Upper lobe of left lung (tissue), 4 donors: Measurements from ENCODE around the gene PIM3.
A peak's percentile ranks its signal among the peaks of the same experiment; 100 is the strongest.

Experiments used
- CTCF ChIP-seq, 6 experiments: fragments of 450-650 bp in 4 of 6; fragments of 200-600 bp in 2 of 6; sonication (generic) in 2 of 6; IDR thresholded peaks; one replicate each; pipeline ENCODE4 v1.5.1; 2016 to 2019; ENCODE audit warnings: antibody characterized with exemption in 6 of 6
- POLR2AphosphoS5 ChIP-seq, 2 donors: sonication (generic); formaldehyde crosslinking; IDR thresholded peaks; one replicate each; pipeline ENCODE4 v1.5.1; 2017; ENCODE audit warnings: antibody characterized with exemption in 2 of 2

DNA sequence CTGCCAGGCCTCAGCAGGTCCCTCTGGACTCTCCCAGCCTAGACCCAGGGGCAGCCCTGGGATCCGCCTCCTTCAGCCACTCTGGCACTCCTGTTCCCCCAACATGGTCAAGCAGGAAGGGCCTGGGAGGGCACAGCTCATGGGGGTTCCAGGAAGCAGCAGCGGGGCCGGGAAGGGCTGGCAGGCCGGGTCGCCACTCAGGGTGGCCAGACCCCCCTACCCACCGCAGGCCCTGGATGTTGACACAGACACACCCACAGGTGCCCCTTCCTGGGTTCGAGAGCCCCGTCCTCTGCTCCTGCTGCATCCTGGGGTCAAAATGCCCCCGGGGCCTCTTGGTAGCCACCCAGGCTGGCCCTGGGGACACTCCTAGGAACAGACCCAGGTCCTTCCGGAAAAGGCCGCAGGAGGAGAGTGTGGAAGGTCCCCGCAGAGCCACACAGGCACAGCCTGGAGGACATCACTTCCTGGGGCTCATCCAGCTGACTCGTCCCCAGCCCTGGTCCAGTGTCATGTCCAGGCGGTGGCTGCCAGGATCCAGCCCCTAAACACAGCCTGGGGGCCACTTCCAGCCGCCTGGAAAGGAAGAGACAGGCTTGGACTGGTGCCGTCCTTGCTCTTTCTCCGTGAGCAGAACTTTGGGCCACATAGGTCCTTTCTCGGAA, 6.8 kb upstream of the PIM3 start:
- TF ChIP-seq CTCF (IDR thresholded peaks at IDR 0.05), result peak in 1 of 6 experiments; percentile 0
- TF ChIP-seq POLR2AphosphoS5 (IDR thresholded peaks at IDR 0.05), result peak in 1 of 2 donors; percentile 5
